ENCODE results near the gene VAV2.

VAV2 gene

DNA sequence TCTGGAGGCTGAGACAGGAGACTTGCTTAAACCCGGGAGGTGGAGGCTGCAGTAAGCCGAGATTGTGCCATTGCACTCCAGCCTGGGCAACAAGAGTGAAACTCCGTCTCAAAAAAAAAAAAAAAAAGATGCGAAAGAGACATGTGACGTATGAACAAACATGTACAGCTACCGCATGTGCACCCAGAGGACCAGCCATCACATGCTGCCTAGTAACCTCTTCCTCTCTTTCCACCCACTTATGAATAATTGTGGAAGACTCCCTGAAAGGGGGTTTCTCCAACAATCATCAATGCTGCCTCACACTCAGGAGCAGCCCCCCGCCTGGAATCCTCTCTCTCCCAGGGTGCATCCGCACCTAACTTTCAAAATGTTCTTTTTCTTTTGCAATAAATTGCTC is 256.2 kb downstream of the VAV2 start:
- no peak for DNase-seq

GRCh38 chr9:133735415-133735775 is 256.7 kb downstream of the VAV2 start:
- DNase-seq = no peak

DNA sequence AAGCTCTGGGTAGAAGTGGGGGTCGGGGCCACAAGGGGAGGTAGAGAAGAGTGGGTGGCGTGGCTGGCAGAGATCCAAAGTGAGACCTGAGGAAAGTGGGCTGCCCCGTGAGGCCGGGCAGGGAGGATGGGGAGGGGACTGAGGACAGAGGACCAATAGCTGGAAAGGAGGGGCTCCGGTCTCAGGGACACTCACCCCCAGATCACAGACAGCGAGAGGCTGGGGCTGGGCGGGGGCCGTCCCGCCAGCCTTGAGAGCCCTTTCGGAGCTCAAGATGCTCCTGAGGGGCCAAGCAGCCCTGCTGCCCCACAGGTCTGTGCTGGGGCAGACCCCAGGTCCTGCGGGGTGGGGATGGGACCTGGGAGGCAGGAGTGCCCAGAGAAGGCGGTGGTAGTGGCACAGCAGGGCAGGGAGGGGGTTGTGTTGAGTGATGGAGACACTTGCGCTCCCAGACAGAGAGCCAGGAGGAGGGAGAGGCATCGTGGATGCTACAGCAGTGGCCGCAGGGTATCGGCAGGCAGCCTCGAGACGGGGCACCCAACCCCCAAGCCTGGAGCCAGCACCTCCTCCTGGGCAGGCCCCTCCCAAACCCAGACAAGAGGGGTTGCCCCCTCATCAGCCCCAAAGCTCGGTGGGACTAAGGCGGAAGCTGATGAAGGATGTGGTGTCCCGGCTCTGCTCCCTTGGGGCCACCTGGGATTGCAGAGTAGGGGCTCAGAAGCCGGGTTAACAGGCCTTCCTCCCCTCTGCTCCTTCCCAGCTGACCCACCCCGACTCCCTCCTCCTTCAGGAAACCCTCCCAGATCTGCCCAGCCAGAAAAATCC is 257.3 kb downstream of the VAV2 start:
- DNase-seq = no peak

DNA sequence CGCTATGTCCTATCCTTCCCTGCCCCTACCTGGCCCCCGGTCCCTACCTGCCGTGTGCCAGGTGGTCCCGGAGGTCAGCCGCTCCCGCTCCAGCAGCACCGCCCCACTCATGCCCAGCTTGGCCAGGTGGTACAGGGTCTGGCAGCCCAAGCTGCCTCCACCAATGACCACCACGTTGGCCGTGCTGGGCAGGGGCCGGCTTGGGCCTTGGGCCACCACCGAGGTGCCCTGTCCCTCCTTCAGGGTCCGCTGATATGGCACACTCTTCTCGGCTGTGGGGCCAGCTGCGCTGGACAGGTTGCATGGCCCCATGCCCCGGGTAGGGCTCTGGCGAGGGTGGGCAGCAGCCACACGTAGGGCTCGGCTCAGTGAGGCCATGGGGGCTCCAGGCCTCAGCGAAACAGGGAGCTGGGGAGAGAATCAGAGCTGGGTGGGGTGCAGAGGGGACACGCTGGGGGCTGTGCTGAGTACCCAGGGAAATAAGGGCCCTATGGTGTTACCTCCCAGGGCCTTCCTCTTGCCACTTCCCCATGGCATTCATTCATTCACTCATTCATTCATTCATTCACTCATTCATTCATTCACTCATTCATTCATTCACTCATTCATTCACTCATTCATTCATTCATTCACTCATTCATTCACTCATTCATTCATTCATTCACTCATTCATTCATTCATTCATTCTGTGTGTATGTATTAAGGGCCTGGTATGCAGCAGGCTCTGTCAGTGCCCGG is 258.2 kb downstream of the VAV2 start:
- no peak for DNase-seq

GRCh38 chr9:133733421-133733795 is 258.7 kb downstream of the VAV2 start:
- no peak for DNase-seq

DNA sequence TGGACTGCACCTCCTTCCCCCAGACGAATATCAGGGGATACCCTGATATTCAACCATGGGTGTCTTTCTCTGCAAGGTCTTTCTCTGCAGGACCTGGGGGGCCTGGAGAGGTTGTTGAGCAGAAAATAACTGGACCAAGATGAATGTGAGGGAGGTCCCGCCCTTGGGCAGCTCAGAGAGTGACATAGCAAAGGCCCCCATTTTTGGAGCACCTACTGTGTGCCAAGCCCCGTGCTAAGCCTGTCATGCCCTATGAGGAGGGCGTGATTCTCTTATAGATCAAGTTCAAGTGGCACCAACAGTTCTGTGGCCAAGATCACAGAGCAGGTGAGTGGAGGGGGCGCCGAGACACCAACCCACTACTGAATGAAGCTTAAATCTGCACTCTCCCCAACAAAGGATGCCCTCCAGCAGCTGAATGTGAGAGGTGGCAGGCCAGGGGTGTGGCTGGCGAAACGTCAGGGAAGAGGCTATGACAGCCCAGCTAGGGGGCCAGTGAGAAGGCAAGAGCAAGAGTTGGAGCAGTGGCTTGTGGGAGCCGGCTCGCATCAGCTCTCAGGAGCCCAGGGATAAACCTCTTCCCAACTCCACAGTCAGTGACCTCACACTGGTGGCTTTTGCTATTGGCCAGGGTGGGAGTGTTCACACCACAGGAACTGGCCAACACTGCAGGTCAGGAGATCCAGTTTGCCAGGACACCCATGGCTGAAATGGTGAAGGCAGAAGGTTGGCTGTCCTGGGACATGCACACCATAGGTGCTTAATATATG is 259.3 kb downstream of the VAV2 start:
- no peak for DNase-seq

DNA sequence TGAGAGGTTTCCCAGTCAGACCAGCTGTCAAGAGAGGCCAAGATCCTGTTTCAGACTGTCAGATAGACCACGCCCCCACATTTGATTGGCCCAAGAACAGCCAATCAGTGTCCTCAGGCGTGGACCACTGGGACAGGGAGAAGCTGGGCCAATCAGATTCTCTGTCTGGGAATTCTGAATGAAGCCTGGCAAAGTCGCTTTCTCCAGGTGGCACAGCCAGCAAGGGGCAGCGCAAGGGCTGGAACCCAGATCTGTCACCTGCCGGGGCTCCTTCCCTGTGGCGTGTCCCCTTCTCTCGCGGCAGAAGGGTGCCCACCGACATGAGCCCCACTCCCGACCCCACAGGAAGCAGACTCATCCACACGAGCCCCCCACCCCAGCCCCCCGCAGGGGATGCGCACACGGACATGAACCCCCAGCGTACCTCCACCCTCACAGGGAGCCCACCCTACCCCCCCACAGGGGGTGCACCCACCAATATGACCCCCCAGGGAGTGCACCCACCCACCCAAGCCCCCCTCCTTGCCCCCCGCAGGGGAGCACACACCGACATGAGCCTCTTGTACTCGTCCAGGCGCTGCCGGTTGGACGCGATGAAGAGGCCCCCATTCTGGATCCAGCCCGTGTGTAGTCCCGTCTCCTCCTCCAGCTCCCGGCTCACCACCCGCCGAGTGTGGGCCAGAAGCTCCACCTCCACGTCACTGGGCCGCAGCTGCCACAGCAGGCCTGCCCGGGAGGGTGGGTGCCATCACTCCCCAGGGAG is 260.1 kb downstream of the VAV2 start:
- DNase-seq = no peak

GRCh38 chr9:133730994-133731715 is 261.0 kb downstream of the VAV2 start:
- no peak for DNase-seq

GRCh38 chr9:133729617-133730281 is 262.4 kb downstream of the VAV2 start:
- no peak for DNase-seq

- DNase-seq = no peak
Measured at GRCh38 chr9:133728856-133729616, 263.1 kb downstream of the VAV2 start.

DNA sequence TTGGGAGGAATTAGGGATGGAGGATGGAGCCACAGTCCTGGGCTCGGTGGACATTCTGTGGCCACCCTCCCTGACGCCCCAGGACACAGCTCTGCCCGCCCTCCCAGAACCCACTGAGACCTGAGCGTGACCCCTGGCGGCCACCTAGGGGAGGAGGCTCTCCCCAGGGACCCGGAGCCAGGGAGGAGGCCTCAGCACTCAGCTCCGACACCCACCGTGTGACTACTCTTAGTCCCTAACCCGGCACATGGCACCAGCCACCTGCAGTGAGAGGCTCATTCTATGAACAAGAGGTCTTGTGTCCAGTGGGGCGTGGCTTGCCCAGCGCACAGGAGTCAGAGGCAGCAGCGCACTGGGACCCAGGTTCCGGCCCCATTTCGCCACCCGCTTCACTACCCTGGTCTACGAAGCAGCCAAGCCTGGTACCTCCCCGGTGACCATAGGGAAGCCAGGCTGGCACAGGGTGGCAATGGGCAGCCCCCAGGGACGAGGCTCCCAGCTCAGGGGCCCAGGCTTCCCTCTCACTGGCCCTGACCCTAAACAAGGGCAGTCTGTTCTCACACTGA is 264.2 kb downstream of the VAV2 start:
- no peak for DNase-seq

- no peak for DNase-seq
Measured at GRCh38 chr9:133727277-133727875, 264.7 kb downstream of the VAV2 start.

DNA sequence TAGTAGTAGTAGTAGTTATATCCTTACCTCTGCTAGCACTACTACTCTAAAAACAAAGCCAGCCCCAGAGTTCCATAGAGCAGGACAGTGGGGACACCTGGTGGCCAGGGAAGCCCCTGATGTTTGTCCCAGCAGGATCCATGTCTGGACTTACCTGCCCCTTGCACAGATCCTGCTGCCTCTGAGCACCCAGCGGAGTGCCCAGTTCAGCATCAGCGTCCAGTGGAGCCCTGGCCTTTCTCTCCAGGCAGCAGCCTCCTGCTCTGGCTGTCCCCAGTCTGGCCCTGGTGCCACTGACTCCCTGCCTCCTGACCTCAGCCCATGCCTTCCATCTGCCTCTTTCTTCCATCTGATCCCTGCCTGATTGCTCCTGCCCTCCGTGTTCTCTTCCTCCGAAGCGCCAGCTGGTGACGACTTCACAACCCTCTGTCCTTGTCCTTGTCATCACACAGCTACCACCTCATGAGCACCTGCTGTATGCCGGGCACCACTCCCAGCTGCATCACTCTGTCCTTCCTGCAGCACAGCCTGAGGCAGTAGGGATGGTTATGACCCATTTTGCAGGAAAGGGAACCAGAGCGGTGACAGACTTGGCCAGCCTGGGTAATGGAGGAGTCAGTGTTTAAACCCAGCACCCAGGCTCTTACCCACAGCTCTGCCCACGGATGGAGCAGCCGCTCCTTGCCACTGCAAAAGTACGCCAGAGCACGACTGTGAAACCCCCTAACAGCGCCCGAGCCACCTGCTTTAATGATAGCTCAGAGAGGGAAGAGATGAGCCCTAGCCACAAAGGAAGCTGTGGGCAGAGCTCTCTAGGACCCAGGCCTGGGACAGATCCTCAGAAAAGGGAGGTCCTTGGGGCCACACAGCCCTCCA is 265.5 kb downstream of the VAV2 start:
- peak; percentile 67 for DNase-seq

GRCh38 chr9:133725886-133726285 is 266.2 kb downstream of the VAV2 start:
- no peak for DNase-seq

DNA sequence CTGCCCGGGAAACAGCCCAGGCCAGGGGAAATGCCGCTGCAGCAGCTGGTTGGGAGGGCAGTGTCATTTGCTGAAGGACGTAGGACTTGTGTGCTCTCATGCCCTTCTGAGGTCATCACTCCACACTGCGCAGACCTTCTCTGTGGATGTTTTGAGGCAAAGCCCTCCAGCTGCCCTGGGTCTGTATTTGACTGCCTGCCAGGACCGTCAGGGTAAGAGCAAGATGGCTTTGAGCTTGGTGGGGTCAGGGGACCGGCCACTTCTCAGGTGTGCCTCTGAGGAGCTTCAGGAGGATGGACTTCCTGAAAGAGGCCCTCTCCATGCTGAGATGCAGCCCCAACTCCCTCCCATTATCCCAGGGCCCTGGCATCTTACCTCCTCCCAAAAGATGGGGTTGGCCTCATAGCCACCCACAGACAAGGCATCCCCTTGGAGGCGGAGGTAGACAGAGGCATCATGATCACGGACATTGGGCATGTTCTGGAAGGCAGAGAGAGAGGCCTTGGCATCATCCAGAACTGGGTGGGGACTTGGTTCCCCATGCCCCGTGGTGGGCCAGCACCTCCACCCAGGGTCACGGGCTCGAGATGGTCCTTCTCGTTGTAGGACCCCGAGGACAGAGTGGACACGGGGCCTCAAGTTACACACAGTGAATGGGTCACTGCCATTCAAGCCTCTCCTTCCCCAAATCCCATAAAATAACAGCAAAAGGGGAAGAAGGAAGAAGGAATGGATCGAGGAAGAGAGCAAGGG is 273.4 kb downstream of the VAV2 start:
- no peak for DNase-seq

DNA sequence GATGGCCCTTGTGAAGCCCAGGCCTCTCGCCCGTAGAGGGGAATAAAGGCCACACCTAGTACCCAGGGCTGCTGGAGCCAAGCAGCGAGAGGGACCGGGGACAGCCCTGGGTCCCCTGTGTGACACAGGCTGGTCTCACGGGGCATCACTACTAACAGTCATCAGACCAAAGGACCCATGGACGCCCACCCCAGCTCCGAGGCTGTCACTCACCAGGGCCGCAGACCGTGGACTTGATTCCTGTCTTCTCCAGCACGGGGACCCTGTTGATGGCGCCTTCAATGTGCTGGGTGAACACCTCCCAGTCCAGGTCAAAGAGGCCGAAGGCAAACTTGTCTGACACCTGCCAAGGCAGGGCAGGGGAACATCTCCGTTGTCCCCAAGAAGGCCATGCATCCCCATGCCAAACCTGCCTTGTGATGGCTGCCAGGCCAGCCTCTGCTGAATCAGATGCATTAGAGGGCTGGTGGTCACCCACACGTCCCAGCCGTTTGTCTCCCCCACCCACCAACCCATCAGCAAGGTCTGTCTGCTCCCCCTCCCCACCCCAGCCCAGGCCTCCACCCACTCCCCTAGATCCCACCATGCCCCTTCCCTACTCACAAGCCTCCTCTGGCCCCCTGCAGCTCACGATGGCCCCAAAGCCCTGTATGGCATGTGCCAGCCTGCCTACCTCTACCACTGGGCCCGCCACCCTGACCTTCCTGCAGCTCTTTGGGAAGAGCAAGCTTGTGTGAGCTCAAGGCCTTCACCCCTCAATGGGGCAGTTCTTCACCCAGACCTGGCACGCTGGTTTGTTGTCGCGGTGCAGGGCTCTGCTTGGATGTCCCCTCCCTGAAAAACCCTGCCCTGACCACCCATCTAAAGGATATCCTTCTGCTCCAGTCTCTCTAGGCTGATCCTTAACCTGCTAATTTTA is 274.8 kb downstream of the VAV2 start:
- DNase-seq = no peak

- DNase-seq = no peak
Measured at GRCh38 chr9:133716564-133717112, 275.5 kb downstream of the VAV2 start.
